NCI-H748 treated with DMSO at 0.1 percent for 48 hours (cell line): ENCODE measurements around the gene CYFIP1.

Source experiments
- DNase-seq: peaks from one replicate; lab custom pipeline; 2025; lab: John Stamatoyannopoulos, UW

Gene CYFIP1

GRCh38 chr15:22950256-22950990, 29.7 kb downstream of the CYFIP1 start:
- no peak for DNase-seq

- DNase-seq, result no peak
Observed at GRCh38 chr15:22949074-22949547, 31.1 kb downstream of the CYFIP1 start.

GRCh38 chr15:22948056-22948455, 32.1 kb downstream of the CYFIP1 start:
- no peak for DNase-seq

GRCh38 chr15:22947101-22948000, 32.8 kb downstream of the CYFIP1 start:
- no peak for DNase-seq

GRCh38 chr15:22945071-22945470, 35.1 kb downstream of the CYFIP1 start:
- no peak for DNase-seq

- no peak for DNase-seq
Observed at GRCh38 chr15:22944651-22945050, 35.5 kb downstream of the CYFIP1 start.

- DNase-seq, result no peak
Observed at GRCh38 chr15:22942877-22943276, 37.3 kb downstream of the CYFIP1 start.

GRCh38 chr15:22942306-22942855, 37.8 kb downstream of the CYFIP1 start:
- DNase-seq, result no peak

GRCh38 chr15:22941179-22941578, 39.0 kb downstream of the CYFIP1 start:
- no peak for DNase-seq

- no peak for DNase-seq
Observed at GRCh38 chr15:22939652-22940061, 40.5 kb downstream of the CYFIP1 start.

- DNase-seq, result no peak
Observed at GRCh38 chr15:22939051-22939450, 41.1 kb downstream of the CYFIP1 start.

- DNase-seq, result no peak
Observed at GRCh38 chr15:22936577-22937472, 43.3 kb downstream of the CYFIP1 start.

GRCh38 chr15:22933641-22934061, 46.5 kb downstream of the CYFIP1 start:
- no peak for DNase-seq

- no peak for DNase-seq
Observed at GRCh38 chr15:22931784-22932536, 48.2 kb downstream of the CYFIP1 start.

- no peak for DNase-seq
Observed at GRCh38 chr15:22930782-22931484, 49.2 kb downstream of the CYFIP1 start.

- DNase-seq, result no peak
Observed at GRCh38 chr15:22927761-22928160, 52.4 kb downstream of the CYFIP1 start.

GRCh38 chr15:22925875-22926274, 54.3 kb downstream of the CYFIP1 start:
- no peak for DNase-seq

GRCh38 chr15:22922003-22922402, 58.2 kb downstream of the CYFIP1 start:
- no peak for DNase-seq

- no peak for DNase-seq
Observed at GRCh38 chr15:22919171-22919570, 61.0 kb downstream of the CYFIP1 start.

GRCh38 chr15:22918596-22919140, 61.5 kb downstream of the CYFIP1 start:
- no peak for DNase-seq
